Gastrocnemius medialis (tissue), 4 donors: Measurements from ENCODE around the gene UMOD.

Experiments used
- CTCF ChIP-seq, 5 experiments: fragments of 450-650 bp in 3 of 5; fragments of 200-600 bp in 2 of 5; sonication (generic) in 2 of 5; IDR thresholded peaks in 4 of 5; conservative IDR thresholded peaks in 1 of 5; 1 replicate in 4 of 5; 2 replicates in 1 of 5; pipeline ENCODE4 v1.5.1; 2016 to 2019; ENCODE audit warnings: antibody characterized with exemption in 5 of 5, mild to moderate bottlenecking in 3 of 5, moderate library complexity in 3 of 5
- POLR2A ChIP-seq, 2 donors: fragments of 450-650 bp; IDR thresholded peaks; one replicate each; pipeline ENCODE4 v1.6.1; 2017; ENCODE audit warnings: antibody characterized with exemption in 2 of 2, mild to moderate bottlenecking in 2 of 2, moderate library complexity in 2 of 2

- TF ChIP-seq CTCF (IDR thresholded peaks at IDR 0.05 in 4 of 5, conservative IDR thresholded peaks at IDR 0.05 in 1 of 5) (no peak), POLR2A (IDR thresholded peaks at IDR 0.05) (no peak)
Measured at GRCh38 chr16:20364051-20364450, 11.5 kb upstream of the UMOD start.
